GM12878 (cell line): ENCODE results near the gene UBXN6. TPM values are rescaled to one million over a fixed set of nuclear protein-coding genes. Genes with fewer than 3 reads are reported as not detected.

Source experiments
- ATF2 ChIP-seq: IDR thresholded peaks from 2 replicates; pipeline ENCODE4 v1.6.1; 2012; ENCODE audit warnings: low read length, inconsistent platforms
- ATF7 ChIP-seq: fragments of 450-650 bp; IDR thresholded peaks from 2 replicates; pipeline ENCODE4 v1.6.1; 2016; ENCODE audit warnings: low read depth, mild to moderate bottlenecking
- CBFB ChIP-seq: IDR thresholded peaks from 2 replicates; pipeline ENCODE4 v1.6.1; 2016; ENCODE audit warnings: antibody characterized with exemption, low read depth
- CEBPZ ChIP-seq: fragments of 150-350 bp; IDR thresholded peaks from 2 replicates; pipeline ENCODE4 v1.6.1; 2016; ENCODE audit warnings: low read depth, low read length
- CREB1 ChIP-seq: IDR thresholded peaks from 2 replicates; pipeline ENCODE4 v1.6.1; 2012; ENCODE audit warnings: low read depth, mild to moderate bottlenecking, inconsistent platforms
- E2F4 ChIP-seq: IDR thresholded peaks from 2 replicates; pipeline ENCODE4 v1.6.1; 2012; ENCODE audit warnings: low read depth, low read length, improper control_type of control experiment
- EED ChIP-seq: sonication (generic); IDR thresholded peaks from 2 replicates; pipeline ENCODE4 v1.6.1; 2016; ENCODE audit warnings: antibody characterized with exemption, low read depth
- IKZF1 ChIP-seq: fragments of 450-650 bp; conservative IDR thresholded peaks from 2 replicates; pipeline ENCODE4 v1.6.1; 2017; ENCODE audit warnings: antibody characterized with exemption, mild to moderate bottlenecking
- IRF3 ChIP-seq: fragments of 450-650 bp; IDR thresholded peaks from 2 replicates; pipeline ENCODE4 v1.6.1; 2014; ENCODE audit warnings: mild to moderate bottlenecking
- KAT2A ChIP-seq: conservative IDR thresholded peaks from 2 replicates; pipeline ENCODE4 v1.6.1; 2011; ENCODE audit warnings: low read depth, low read length; ENCODE audit not compliant: control insufficient read depth
- MXI1 ChIP-seq: fragments of 150-350 bp; IDR thresholded peaks from 2 replicates; pipeline ENCODE4 v1.6.1; 2011; ENCODE audit warnings: low read depth, mild to moderate bottlenecking, inconsistent platforms, low read length, improper control_type of control experiment
- NFYB ChIP-seq: IDR thresholded peaks from 2 replicates; pipeline ENCODE4 v1.6.1; 2011; ENCODE audit warnings: low read depth, mild to moderate bottlenecking, low read length, improper control_type of control experiment, moderate library complexity; ENCODE audit not compliant: insufficient read depth
- NR2C1 ChIP-seq: fragments of 450-650 bp; IDR thresholded peaks from 2 replicates; pipeline ENCODE4 v1.6.1; 2017; ENCODE audit warnings: antibody characterized with exemption, mild to moderate bottlenecking, moderate library complexity
- NRF1 ChIP-seq: conservative IDR thresholded peaks from 2 replicates; pipeline ENCODE4 v1.6.1; 2011; ENCODE audit warnings: mild to moderate bottlenecking, low read depth, low read length, improper control_type of control experiment
- PAX5 ChIP-seq: IDR thresholded peaks from 2 replicates; pipeline ENCODE4 v1.6.1; 2011; ENCODE audit warnings: low read depth, low read length, borderline replicate concordance
- RFX5 ChIP-seq: IDR thresholded peaks from 2 replicates; pipeline ENCODE4 v1.6.1; 2011; ENCODE audit warnings: low read depth, low read length, improper control_type of control experiment
- SREBF2 ChIP-seq: IDR thresholded peaks from 2 replicates; pipeline ENCODE4 v1.6.1; 2012; ENCODE audit warnings: mild to moderate bottlenecking, low read length
- TAF1 ChIP-seq: IDR thresholded peaks from 2 replicates; pipeline ENCODE4 v1.6.1; 2011; ENCODE audit warnings: mild to moderate bottlenecking, low read depth, low read length, borderline replicate concordance
- YBX1 ChIP-seq: fragments of 450-650 bp; IDR thresholded peaks from 2 replicates; pipeline ENCODE4 v1.6.1; 2016; ENCODE audit warnings: antibody characterized with exemption
- ZNF274 ChIP-seq: IDR thresholded peaks from one replicate; pipeline ENCODE4 v1.8.0; 2011; ENCODE audit not compliant: insufficient read length, insufficient read depth
- polyA plus RNA-seq, 11 experiments: library from polyadenylated mRNA; depleted of rRNA in 4 of 11; unstranded in 6 of 11; stranded (reverse) in 5 of 11; fragments of >200 nt; fragmentation: Nextera tagmentation in 4 of 11; fragmentation: Illumina TruSeq in 1 of 11; extraction: Ambion mirVana in 4 of 11; extraction: Trizol in 1 of 11; gene quantifications; 1 replicate in 1 of 11; 2 replicates in 10 of 11; pipeline versions ENCODE4 v1.2.1 to v1.2.3, GENCODE V29; 2011 to 2016; ENCODE audit warnings: inconsistent platforms in 2 of 11, missing spikeins in 2 of 11, low read depth in 1 of 11
- total RNA-seq, 4 experiments: library from RNA; depleted of rRNA in 3 of 4; stranded (reverse); fragments of >200 nt in 3 of 4; fragmentation: Illumina TruSeq in 1 of 4; extraction: Trizol in 1 of 4; gene quantifications; 2 replicates each; pipeline versions ENCODE4 v1.2.1 to v1.2.3, GENCODE V29; 2013 to 2021
- TF ChIP-seq, protein P1 (sequence below): fragments of 450-650 bp; IDR thresholded peaks from 2 replicates; pipeline ENCODE4 v1.6.1; 2017; ENCODE audit warnings: mild to moderate bottlenecking, moderate library complexity

The UBXN6 gene
- total and polyA plus RNA-seq, 10 of the 15 experiments (the other 5 are each of a cell fraction or from before 2014, with no cell fraction given), result 0.47 to 50.8 (median 13.0) TPM

- peak; percentile 53; the same call in 1 of the 2 replicates for TF ChIP-seq IKZF1
- no peak for TF ChIP-seq NR2C1
- TF ChIP-seq ZNF274, result no peak
- no peak for TF ChIP-seq NRF1
- TF ChIP-seq, protein P1, sequence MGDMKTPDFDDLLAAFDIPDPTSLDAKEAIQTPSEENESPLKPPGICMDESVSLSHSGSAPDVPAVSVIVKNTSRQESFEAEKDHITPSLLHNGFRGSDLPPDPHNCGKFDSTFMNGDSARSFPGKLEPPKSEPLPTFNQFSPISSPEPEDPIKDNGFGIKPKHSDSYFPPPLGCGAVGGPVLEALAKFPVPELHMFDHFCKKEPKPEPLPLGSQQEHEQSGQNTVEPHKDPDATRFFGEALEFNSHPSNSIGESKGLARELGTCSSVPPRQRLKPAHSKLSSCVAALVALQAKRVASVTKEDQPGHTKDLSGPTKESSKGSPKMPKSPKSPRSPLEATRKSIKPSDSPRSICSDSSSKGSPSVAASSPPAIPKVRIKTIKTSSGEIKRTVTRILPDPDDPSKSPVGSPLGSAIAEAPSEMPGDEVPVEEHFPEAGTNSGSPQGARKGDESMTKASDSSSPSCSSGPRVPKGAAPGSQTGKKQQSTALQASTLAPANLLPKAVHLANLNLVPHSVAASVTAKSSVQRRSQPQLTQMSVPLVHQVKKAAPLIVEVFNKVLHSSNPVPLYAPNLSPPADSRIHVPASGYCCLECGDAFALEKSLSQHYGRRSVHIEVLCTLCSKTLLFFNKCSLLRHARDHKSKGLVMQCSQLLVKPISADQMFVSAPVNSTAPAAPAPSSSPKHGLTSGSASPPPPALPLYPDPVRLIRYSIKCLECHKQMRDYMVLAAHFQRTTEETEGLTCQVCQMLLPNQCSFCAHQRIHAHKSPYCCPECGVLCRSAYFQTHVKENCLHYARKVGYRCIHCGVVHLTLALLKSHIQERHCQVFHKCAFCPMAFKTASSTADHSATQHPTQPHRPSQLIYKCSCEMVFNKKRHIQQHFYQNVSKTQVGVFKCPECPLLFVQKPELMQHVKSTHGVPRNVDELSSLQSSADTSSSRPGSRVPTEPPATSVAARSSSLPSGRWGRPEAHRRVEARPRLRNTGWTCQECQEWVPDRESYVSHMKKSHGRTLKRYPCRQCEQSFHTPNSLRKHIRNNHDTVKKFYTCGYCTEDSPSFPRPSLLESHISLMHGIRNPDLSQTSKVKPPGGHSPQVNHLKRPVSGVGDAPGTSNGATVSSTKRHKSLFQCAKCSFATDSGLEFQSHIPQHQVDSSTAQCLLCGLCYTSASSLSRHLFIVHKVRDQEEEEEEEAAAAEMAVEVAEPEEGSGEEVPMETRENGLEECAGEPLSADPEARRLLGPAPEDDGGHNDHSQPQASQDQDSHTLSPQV, result no peak
- peak; percentile 92 for TF ChIP-seq NFYB
- no peak for TF ChIP-seq KAT2A
- peak; percentile 53; the same call in 1 of the 2 replicates for TF ChIP-seq CEBPZ
- no peak for TF ChIP-seq CBFB
- no peak for TF ChIP-seq ATF7
- TF ChIP-seq PAX5, result no peak
- TF ChIP-seq CREB1, result 0 out of 2 replicates have a peak, but pooled peaks have one; percentile 29
- TF ChIP-seq EED, result no peak
- TF ChIP-seq E2F4, result no peak
- TF ChIP-seq YBX1, result no peak
- no peak for TF ChIP-seq SREBF2
- no peak for TF ChIP-seq ATF2
- TF ChIP-seq MXI1, result no peak
- peak; percentile 62; the same call in 1 of the 2 replicates for TF ChIP-seq IRF3
- TF ChIP-seq RFX5, result no peak
- TF ChIP-seq TAF1, result no peak
Observed at GRCh38 chr19:4474514-4475022, 17.0 kb upstream of the UBXN6 start (continued).
